MM.1S (cell line): Measurements from ENCODE around the gene HECW1.

ENCODE experiments used
- CTCF ChIP-seq: fragments of 300-600 bp; sonication (generic); IDR thresholded peaks from 2 replicates; pipeline ENCODE4 v1.5.1; 2016; ENCODE audit warnings: antibody characterized with exemption, low read length, mixed read lengths
- EZH2phosphoT487 ChIP-seq: fragments of 300-600 bp; sonication (generic); IDR thresholded peaks from 2 replicates; pipeline ENCODE4 v1.6.1; 2018; ENCODE audit warnings: antibody characterized with exemption, low read length

DNA sequence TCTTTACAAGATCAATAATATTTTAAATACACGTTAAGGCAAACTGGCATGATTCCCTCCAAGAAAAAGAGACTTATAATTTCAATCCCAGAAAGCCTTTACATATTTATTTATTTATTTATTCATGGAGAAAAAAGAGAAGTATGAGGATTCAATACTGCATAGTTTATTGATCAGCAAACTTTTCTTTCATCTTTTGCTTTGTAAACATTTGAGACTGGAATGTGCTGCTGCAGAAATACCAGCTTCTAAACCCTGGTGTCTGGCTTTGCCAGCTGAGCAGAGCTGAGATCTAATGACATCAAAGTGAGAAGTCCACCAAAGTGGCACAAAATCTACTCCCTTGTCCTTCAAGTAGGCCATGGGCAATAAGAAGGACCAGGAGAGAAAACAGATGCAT is 376.8 kb downstream of the HECW1 start:
- TF ChIP-seq CTCF (no peak), EZH2phosphoT487 (no peak)
